Esophagus squamous epithelium (tissue), 4 donors: ENCODE data around the gene ROMO1.

ENCODE experiments used
- POLR2A ChIP-seq, 4 donors: fragments of 450-650 bp; IDR thresholded peaks; one replicate each; pipeline ENCODE4 v1.6.1; 2017; ENCODE audit warnings: antibody characterized with exemption in 4 of 4, mild to moderate bottlenecking in 4 of 4, moderate library complexity in 3 of 4
- TF ChIP-seq, protein P1 (sequence below), 6 experiments: fragments of 450-650 bp in 4 of 6; fragments of 200-600 bp in 2 of 6; sonication (generic) in 2 of 6; IDR thresholded peaks; one replicate each; pipeline ENCODE4 v1.5.1; 2016 to 2019; ENCODE audit warnings: antibody characterized with exemption in 6 of 6, mild to moderate bottlenecking in 4 of 6, moderate library complexity in 4 of 6

DNA sequence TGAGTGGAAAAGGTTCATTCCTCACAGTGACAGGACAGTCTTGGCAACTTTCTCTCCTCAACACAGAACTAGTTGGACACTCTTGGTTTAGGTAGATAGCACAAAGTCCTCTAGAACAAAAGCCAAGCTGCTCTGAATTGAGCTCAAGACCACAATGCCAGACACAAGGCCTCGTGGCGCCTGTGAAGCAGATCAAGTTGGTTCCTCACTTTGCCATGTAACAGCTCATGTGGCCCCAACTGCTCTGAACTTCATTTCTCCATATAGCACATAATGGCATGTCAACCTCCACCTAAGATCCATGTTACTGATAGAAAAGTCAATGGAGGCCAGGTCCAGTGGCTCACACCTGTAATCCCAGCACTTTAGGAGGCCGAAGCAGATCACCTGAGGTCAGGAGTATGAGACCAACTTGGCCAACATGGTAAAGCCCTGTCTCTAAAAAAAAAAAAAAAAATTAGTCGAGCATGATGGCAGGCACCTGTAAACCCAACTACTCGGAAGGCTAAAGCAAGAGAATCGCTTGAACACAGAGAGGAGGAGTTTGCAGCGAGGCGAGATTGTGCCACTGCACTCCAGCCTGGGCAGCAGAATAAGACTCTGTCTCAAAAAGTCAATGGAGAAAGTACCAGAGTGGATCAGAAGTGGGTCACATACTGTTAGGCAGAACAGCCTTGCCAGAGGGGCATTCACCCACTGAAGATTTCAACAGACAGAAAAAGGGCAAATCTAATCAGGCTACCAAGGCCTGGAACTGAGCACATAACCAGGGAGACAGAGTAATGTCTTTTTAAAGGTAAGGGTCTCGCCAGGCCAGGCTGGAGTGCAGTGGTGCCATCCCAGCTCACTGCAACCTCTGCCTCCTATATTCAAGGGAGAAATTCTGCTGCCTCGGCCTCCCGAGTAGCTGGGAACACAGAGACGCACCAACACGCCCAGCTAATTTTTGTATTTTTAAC is 21.2 kb downstream of the ROMO1 start:
- TF ChIP-seq, protein P1, sequence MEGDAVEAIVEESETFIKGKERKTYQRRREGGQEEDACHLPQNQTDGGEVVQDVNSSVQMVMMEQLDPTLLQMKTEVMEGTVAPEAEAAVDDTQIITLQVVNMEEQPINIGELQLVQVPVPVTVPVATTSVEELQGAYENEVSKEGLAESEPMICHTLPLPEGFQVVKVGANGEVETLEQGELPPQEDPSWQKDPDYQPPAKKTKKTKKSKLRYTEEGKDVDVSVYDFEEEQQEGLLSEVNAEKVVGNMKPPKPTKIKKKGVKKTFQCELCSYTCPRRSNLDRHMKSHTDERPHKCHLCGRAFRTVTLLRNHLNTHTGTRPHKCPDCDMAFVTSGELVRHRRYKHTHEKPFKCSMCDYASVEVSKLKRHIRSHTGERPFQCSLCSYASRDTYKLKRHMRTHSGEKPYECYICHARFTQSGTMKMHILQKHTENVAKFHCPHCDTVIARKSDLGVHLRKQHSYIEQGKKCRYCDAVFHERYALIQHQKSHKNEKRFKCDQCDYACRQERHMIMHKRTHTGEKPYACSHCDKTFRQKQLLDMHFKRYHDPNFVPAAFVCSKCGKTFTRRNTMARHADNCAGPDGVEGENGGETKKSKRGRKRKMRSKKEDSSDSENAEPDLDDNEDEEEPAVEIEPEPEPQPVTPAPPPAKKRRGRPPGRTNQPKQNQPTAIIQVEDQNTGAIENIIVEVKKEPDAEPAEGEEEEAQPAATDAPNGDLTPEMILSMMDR (IDR thresholded peaks at IDR 0.05) = no peak
- TF ChIP-seq POLR2A (IDR thresholded peaks at IDR 0.05) = no peak
